ENCODE data around the gene FXYD7. TPM values are rescaled to one million over a fixed set of nuclear protein-coding genes. Genes with fewer than 3 reads are reported as not detected.
A peak's percentile ranks its signal among the peaks of the same experiment; 100 is the strongest.

Gene FXYD7
- total RNA-seq, 2 experiments from 2014 or later = 8.3 to 8.8 TPM

DNA sequence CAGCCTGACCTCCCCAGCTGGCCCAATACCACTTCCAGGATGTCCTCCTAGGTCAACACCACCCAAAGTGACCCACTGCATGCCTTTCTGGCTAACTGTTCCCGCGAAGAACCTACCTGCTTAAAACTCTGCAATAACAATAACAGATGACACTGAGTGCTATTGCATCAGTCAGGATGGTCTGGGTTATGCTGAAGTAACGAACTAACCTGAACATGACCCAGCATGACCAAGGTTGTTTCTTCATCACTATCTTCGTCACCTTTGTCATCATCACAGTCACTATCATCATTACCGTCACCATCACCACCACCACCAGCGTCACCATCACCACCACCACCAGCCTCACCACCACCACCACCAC, 38.0 kb upstream of the FXYD7 start:
- Mint-ChIP-seq H3K9me3 (peaks cover 7% of the 10 kb centered on the region), H3K27ac (no peak overlapping the region), H3K4me3 (no peak overlapping the region), H3K27me3 (no peaks in the 10 kb centered on the region), H3K36me3 (ENCODE audit: low read depth) (no peaks in the 10 kb centered on the region), H3K4me1 (peaks cover 5% of the 10 kb centered on the region)
- DNase-seq = no peak
- ChIA-PET POLR2A (no interaction called here), CTCF (no interaction called here)

- no peak overlapping the region for H3K27ac Mint-ChIP-seq
- peaks cover 5% of the 10 kb centered on the region for H3K4me1 Mint-ChIP-seq
- peaks cover 7% of the 10 kb centered on the region for H3K9me3 Mint-ChIP-seq
- H3K4me3 Mint-ChIP-seq = no peak overlapping the region
- ChIA-PET CTCF (no interaction called here), POLR2A (no interaction called here)
- H3K27me3 Mint-ChIP-seq = no peaks in the 10 kb centered on the region
- no peak for DNase-seq
- no peaks in the 10 kb centered on the region for H3K36me3 Mint-ChIP-seq (ENCODE audit: low read depth)
Observed at GRCh38 chr19:35105411-35106290, 37.4 kb upstream of the FXYD7 start.

GRCh38 chr19:35106291-35106583, 36.8 kb upstream of the FXYD7 start:
- Mint-ChIP-seq H3K27me3 (no peaks in the 10 kb centered on the region), H3K4me3 (no peak overlapping the region), H3K27ac (no peak overlapping the region), H3K4me1 (peaks cover 5% of the 10 kb centered on the region), H3K36me3 (ENCODE audit: low read depth) (no peaks in the 10 kb centered on the region), H3K9me3 (peaks cover 7% of the 10 kb centered on the region)
- DNase-seq = no peak
- CTCF ChIA-PET = interaction anchor here (1.1 kb wide), 1 partner anchor 15 kb away, joined by 3 read pairs; no protein-coding TSS in a partner anchor
- POLR2A ChIA-PET = no interaction called here

DNA sequence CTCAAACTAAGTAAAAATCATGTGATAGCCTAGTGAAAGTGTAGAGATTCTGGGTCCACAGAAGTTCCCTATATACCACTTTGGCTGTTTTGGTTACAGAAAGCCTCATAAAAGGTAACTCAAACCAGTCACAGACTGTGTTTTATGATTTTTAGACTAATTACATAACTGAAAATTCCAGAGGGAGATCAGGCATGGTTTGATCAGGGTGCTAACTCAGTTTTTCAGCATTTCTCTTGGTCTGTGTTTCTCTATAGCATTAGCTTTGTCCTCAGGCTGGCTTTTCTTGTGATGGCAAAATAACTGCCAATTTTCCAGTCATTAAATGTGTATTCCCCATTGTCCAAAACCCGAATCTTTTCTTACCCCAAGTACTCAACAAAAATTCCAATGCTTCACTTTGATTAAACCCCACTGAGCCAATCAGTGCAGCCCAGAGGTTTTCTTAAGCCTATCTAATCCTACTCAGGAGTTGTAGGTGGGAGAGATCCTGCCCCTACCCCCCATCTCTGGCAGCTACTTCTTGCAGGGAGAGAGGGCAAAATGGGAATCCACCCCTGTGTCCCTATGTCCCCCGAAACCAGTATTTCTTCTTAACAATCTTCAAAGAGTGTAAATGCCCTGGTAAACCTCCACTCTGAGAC, 36.0 kb upstream of the FXYD7 start:
- Mint-ChIP-seq H3K36me3 (ENCODE audit: low read depth) (no peaks in the 10 kb centered on the region), H3K27ac (no peak overlapping the region), H3K27me3 (no peaks in the 10 kb centered on the region), H3K4me3 (no peak overlapping the region), H3K9me3 (peaks cover 7% of the 10 kb centered on the region), H3K4me1 (peaks cover 5% of the 10 kb centered on the region)
- POLR2A ChIA-PET = no interaction called here
- CTCF ChIA-PET = interaction anchor here (1.1 kb wide), 1 partner anchor 16 kb away, joined by 3 read pairs; no protein-coding TSS in a partner anchor
- DNase-seq = no peak

- CTCF ChIA-PET = interaction anchor here (1.1 kb wide), 1 partner anchor 17 kb away, joined by 3 read pairs; no protein-coding TSS in a partner anchor
- Mint-ChIP-seq H3K27me3 (no peaks in the 10 kb centered on the region), H3K4me1 (peaks cover 5% of the 10 kb centered on the region), H3K9me3 (peaks cover 7% of the 10 kb centered on the region), H3K4me3 (no peak overlapping the region), H3K27ac (no peak overlapping the region), H3K36me3 (ENCODE audit: low read depth) (no peaks in the 10 kb centered on the region)
- no peak for DNase-seq
- POLR2A ChIA-PET = interaction anchor here (0.6 kb wide), 1 partner anchor 362 kb away, joined by 3 read pairs; no protein-coding TSS in a partner anchor
Observed at GRCh38 chr19:35107545-35107944, 35.5 kb upstream of the FXYD7 start.

DNA sequence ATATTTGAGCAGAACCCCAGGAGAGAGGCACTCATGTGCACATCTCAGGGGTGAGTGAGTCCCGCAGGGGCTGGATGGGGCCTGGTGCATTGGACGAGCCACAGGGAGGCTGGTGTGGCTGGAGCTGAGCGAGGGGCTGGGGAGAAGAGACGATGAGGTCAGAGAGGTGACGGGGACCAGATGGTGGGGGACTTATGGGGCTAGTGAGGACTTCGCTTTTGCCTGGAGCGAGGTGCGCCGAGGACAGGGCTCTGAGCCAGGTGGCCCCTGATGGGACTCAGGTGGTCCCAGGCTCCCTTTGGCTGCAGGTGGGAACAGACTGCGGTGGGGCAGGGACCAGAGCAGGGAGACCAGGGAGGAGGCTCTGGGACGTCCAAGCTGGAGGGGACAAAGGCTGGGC, 34.3 kb upstream of the FXYD7 start:
- peaks cover 7% of the 10 kb centered on the region for H3K9me3 Mint-ChIP-seq
- ChIA-PET CTCF (no interaction called here), POLR2A (no interaction called here)
- peaks cover 5% of the 10 kb centered on the region for H3K4me1 Mint-ChIP-seq
- H3K27me3 Mint-ChIP-seq = no peaks in the 10 kb centered on the region
- H3K27ac Mint-ChIP-seq = no peak overlapping the region
- no peak overlapping the region for H3K4me3 Mint-ChIP-seq
- H3K36me3 Mint-ChIP-seq (ENCODE audit: low read depth) = no peaks in the 10 kb centered on the region
- DNase-seq = no peak

GRCh38 chr19:35109395-35110112, 33.5 kb upstream of the FXYD7 start:
- H3K27ac Mint-ChIP-seq = no peak overlapping the region
- POLR2A ChIA-PET = no interaction called here
- H3K4me1 Mint-ChIP-seq = peaks cover 7% of the 10 kb centered on the region
- no peak overlapping the region for H3K4me3 Mint-ChIP-seq
- peaks cover 7% of the 10 kb centered on the region for H3K9me3 Mint-ChIP-seq
- H3K36me3 Mint-ChIP-seq (ENCODE audit: low read depth) = no peaks in the 10 kb centered on the region
- no peak for DNase-seq
- CTCF ChIA-PET = no interaction called here
- no peaks in the 10 kb centered on the region for H3K27me3 Mint-ChIP-seq

GRCh38 chr19:35110974-35111373, 32.1 kb upstream of the FXYD7 start:
- CTCF ChIA-PET = no interaction called here
- no peak overlapping the region for H3K4me3 Mint-ChIP-seq
- peaks cover 7% of the 10 kb centered on the region for H3K9me3 Mint-ChIP-seq
- no peaks in the 10 kb centered on the region for H3K36me3 Mint-ChIP-seq (ENCODE audit: low read depth)
- H3K27ac Mint-ChIP-seq = no peak overlapping the region
- POLR2A ChIA-PET = no interaction called here
- DNase-seq = no peak
- peaks cover 8% of the 10 kb centered on the region for H3K4me1 Mint-ChIP-seq
- no peaks in the 10 kb centered on the region for H3K27me3 Mint-ChIP-seq

DNA sequence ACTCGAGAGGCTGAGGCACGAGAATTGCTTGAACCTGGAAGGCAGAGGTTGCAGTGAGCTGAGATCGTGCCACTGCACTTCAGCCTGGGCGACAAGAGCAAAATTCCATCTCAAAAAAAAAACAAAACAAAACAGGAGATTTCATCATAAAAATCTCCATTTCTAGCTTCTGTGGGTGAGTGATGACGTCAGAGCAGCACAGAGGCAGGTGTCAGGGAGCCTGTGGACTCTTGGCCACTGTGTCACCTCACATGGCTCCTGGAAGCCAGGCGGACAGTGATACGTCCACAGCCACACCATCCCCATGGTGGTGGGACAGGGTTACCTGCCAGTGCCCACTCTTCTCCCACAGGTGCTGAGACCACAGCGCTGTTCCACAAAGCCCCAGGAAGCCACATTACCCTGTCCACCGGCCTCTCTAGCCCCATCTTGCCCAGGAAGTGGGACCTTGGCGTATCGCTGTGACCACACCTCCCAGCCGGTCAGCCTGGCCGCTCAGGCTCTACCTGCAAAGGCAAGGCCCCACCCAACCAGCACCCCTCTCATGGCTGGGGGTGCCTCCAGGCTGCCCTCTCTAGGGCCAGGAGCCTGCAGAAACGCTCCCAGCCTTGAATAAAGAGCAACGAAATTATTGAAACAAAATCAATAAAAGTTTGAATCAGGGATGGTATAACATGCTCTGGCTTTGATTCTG, 29.9 kb upstream of the FXYD7 start:
- H3K27me3 Mint-ChIP-seq = peaks cover 1% of the 10 kb centered on the region
- no peaks in the 10 kb centered on the region for H3K9me3 Mint-ChIP-seq
- CTCF ChIA-PET = no interaction called here
- no peaks in the 10 kb centered on the region for H3K36me3 Mint-ChIP-seq (ENCODE audit: low read depth)
- H3K27ac Mint-ChIP-seq = no peak overlapping the region
- POLR2A ChIA-PET = no interaction called here
- DNase-seq = no peak
- H3K4me3 Mint-ChIP-seq = no peak overlapping the region
- peaks cover 3% of the 10 kb centered on the region for H3K4me1 Mint-ChIP-seq

DNA sequence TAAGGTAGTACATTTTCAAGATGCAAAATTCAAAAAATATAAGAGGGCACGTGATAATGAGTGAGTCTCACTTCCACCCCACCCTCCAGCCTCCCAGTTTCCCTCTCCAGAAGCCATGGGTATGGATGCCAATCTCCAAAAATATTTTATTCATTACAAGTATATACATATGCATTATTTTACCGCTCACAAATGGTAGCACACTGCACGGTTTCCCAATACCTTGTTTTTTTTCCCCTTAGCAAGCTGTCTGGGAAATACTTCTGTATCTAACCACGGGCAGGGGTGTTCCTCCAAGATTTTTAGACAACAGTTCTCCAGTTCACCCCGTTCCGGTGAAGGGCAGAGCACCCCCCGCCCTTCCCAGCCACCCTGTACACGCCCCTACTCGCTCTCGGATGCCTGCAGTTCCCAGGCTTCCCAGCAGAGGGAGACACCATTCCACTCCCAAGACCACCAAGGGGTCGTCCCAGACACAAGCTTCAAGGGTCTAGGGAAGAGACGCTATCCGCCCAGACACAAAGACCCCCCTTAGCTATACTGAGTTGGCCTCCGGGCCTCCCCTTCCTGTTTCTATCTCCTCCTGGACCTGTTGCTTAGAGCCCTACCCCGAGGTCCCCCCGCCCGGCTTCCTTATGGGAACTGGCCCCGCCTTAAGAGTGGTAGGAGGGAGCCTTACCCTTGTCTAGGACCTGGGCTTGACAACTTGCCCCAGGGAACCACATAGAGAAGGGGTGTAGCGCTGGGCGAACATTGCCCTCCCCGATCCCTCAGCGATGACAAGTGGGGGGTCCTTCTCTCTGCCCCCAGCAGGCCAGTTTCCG, 28.5 kb upstream of the FXYD7 start:
- DNase-seq = peak; percentile 65
- Mint-ChIP-seq H3K27ac (no peak overlapping the region), H3K4me1 (peaks cover 3% of the 10 kb centered on the region), H3K4me3 (no peak overlapping the region), H3K9me3 (no peaks in the 10 kb centered on the region), H3K27me3 (peaks cover 1% of the 10 kb centered on the region), H3K36me3 (ENCODE audit: low read depth) (no peaks in the 10 kb centered on the region)
- CTCF ChIA-PET = interaction anchor here (1.0 to 2.2 kb wide), 5 partner anchors 10 to 27 kb away, joined by 3 to 6 read pairs (median 4); partner anchors contain the start of gene LGI4
- POLR2A ChIA-PET = no interaction called here

DNA sequence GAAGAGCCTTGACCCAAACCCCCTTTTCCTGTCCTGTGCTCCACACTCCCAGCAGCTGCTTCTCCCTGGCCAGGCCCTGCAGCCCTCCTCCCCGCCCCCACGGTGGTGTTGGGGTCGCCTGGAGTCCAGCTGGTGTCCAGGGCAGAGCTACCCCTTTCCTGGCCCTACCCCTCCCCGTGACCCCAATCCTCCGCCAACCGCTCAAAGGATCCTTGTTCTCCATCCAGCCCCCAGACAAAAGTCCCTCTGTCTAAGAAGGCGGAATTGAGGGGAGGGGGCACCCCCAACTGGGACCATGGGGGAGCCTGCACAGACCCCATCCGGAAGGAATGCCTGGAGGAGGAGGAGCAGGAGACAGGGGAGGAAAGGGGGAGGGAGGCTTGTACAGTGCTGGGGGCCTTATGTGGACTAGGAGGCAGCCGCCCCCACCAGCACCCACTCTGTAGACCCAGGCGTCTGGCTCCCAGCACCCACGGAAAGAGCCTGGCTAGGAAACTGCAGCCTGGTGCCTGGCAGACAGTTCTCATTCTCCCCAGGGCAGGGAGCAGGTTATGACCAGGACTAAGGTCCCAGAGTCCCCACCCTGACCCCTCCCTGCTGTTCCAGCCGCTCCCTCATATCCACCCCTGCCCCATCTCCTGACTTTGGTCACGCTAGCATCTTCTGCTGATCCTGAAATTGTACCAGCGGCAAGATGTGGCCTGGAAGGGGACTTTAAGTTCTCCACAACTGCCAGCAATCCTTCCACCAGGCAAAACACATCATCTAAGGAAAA, 27.7 kb upstream of the FXYD7 start, which contains the start of gene FXYD3:
TSS of gene FXYD3 (plus strand) at position 647 of the 775 bp plus-strand sequence. CDS start 3,554 bp downstream, outside the sequence.
- Mint-ChIP-seq H3K4me3 (no peak within 1 kb of the TSS), H3K27me3 (peaks cover 1% of the 10 kb centered on the region), H3K36me3 (ENCODE audit: low read depth) (no peaks in the 10 kb centered on the region), H3K27ac (no peak within 1 kb of the TSS), H3K9me3 (no peaks in the 10 kb centered on the region), H3K4me1 (peaks cover 3% of the 10 kb centered on the region)
- ChIA-PET CTCF (interaction anchor here (1.0 to 2.3 kb wide), 7 partner anchors 9 to 38 kb away, joined by 3 to 6 read pairs (median 5); partner anchors contain the start of gene LGI4), POLR2A (no interaction called here)
- no peak for DNase-seq
